HuH-7 (cell line): ENCODE measurements around the gene NECAP2.

ENCODE experiments used
- DNase-seq: peaks from one replicate; pipeline ENCODE4 v3.0.0; 2011; ENCODE audit warnings: low spot score

Gene NECAP2, protein sequence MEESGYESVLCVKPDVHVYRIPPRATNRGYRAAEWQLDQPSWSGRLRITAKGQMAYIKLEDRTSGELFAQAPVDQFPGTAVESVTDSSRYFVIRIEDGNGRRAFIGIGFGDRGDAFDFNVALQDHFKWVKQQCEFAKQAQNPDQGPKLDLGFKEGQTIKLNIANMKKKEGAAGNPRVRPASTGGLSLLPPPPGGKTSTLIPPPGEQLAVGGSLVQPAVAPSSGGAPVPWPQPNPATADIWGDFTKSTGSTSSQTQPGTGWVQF

DNA sequence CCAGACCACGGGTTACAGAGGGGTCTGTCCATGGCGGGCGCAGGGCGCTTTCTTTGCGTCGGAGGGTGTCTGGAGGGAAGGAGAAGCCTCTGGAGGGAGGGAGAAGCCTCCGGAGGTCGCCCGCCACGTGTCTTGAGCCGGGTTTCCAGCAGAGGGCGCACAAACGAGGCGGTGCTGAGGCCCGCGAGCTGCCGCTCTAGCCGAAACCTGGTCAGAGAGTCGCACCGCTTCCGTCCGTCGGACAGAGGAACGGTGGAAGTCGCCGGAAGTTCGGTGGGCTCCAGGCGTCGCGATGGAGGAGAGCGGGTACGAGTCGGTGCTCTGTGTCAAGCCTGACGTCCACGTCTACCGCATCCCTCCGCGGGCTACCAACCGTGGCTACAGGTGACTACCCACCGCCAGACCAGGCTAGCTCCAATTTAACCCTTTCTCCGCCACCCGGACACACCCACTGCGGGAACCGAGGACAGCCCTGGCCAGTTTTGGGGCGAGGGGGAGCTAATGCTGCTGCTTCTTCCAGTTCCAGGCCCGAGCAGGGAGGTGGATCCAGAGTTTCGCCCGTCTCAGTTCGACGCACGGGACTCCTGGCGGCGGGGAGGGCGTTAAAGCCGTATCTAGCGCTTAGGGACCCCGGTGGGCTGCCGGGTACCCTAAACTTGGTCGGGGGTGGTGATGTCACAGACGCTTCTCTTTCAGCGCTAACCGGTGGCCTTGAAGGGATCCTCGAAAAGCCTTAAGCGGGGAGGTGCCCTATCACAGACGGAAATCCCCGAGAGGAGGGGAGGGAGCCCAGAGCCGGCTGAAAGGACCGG lies at the start of gene NECAP2:
Gene NECAP2, plus strand, starts transcription at position 255 of the 812 bp plus-strand sequence. Its CDS starts 38 bp downstream, at position 293.
- DNase-seq = peak; percentile 83

DNA sequence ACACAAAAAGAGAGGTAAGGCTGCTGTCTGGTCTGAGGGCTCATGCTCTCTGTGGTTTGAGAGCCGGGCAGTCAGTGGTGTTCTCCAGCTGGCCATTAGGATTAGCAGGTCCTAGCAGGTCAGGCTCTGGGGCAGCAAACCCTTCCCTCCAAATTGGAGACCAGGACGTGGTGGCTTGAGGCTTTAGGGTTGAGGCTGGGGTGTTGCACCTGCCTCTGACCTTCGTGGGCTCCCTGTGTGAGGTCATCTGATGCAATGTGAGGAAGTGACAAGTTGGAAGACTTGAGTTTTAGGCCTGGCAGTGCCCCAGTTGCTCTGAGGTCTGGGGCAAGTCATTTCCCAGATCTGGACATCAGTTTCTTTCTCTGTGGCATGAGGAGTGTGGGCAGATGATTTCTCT lies 49.1 kb upstream of the NECAP2 start:
- no peak for DNase-seq

- no peak for DNase-seq
These were observed 47.6 kb upstream of the NECAP2 start for GRCh38 chr1:16392740-16393569.

- DNase-seq = no peak
These were observed 46.7 kb upstream of the NECAP2 start for GRCh38 chr1:16393570-16394521.

DNA sequence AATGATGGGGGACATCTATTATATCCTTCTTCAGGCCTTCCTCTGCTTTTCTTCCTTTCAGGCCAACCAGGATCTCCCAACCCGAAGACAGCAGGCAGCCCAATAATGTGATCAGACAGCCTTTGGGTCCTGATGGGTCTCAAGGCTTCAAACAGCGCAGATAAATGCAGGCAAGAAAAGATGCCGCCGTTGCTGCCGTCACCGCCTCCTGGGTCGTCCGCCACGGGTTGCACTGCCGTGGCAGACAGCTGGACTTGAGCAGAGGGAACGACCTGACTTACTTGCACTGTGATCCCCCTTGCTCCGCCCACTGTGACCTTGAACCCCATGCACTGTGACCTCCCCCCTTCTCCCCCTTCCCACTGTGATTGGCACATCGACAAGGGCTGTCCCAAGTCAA lies 45.5 kb upstream of the NECAP2 start:
- no peak for DNase-seq

DNA sequence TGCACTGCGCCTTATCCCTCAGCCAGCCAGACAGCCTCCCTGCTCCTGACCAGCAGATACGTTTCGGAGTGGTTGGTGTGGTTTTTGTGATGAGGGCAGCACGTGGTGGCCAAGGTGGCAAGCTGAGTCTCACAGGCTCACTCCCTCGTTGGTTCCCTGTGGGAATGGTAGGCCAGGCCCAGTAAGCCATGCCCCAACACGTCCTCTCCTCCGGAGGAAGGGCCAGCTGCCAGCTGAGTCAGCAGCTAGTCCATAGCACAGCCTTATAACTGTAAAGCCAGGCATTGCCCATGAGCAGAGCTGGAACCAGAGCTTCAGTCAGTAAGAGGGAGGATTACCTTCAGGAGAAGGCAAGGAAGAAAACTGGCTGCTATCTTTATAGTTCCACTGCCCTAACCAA lies 43.9 kb upstream of the NECAP2 start:
- DNase-seq = no peak

- DNase-seq = no peak
These were observed 43.4 kb upstream of the NECAP2 start for GRCh38 chr1:16397120-16397519.

DNA sequence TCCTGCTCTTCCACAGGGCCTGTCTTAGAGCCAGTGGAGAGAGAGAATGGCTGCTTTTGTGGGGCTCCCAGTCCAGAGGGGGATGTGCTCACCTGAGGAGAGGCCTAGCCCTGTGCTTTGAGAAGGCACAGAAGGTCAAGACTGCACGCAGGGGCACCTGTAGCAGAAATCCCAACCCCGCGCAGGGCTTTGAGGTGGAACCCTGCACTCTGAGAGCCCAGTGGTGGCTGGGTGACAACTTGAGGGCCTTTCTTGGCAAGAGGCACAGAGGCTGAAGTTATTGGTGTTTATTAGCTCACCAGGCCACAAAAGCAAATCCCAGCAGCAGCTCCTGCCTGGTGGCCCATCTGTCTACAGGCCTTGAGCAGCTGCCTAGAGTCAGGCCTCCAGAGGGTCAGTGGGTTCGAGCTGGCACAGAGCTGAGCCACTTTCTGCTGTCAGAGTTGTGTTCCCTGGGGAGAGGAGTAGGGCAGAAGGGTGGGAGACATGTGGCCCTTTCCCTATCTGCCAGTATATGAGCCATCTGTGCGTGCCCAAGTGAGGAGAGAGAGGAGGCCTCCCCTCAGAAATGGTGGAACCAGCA lies 42.1 kb upstream of the NECAP2 start:
- DNase-seq = no peak

DNA sequence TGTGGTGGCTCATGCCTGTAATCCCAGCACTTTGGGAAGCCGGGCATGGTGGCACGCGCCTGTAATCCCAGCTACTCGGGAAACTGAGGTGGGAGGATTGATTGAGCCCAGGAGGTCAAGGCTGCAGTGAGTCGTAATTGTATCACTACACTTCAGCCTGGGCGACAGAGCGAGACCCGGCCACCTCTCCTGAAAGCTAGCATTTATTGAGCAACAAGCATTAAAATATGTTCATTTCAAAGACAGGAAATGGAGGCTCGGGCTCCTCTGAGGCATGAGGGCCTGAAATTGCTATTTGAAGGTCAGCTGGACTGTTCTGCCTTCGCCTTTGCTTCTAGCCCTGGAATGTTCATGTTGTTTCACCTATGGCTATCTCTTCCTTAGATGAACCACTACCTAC lies 37.8 kb upstream of the NECAP2 start:
- no peak for DNase-seq

GRCh38 chr1:16405441-16405840 lies 35.1 kb upstream of the NECAP2 start:
- peak; percentile 52 for DNase-seq

DNA sequence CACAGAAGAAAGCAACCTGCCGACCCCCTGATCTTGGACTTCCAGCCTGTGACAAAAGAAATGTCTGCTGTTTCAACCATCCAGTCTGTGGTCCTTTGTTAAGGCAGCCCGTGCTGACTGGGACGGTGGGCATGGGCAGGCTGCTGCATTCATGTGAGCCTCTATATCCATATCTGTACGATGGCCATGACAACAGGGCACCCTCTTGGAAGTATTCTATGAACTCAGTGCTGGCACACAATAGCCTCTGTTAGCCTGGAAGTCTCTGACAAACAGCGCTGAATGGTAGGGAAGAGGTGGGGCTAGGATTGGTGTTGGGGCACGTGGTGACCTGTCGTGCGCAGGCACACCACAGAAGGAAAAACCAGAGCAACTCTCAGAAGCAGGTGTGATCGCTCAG lies 33.7 kb upstream of the NECAP2 start:
- DNase-seq = no peak

DNA sequence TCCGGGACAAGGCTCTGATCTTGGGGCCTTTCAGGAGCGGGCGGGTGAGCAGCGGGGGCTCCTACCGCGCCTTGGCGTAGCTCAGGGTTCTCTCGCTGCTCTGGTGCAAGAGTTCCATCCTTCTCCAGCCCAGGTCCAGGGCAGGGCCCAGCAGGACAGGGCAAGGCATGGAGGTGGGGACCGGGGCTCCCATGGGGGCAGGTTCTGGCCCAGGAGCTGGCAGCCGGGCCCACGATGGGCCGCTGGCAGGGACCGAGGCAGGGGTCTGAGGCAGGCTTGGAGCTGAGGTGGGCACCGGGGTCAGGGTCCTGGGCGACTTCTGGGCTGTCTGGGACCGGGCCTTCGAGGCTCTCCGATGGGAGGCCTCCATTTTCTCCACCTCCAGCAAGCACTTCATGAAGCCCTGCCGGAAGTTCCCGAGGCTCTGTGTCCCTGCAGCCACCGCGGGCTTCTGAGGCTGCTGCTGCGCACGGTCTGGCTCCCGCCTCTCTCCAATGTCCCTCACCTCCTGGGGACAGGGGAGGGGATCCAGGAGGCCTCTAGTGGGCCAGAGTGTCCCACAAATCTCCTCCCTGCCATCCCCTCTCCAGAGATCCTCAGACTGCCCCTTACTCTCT lies 30.9 kb upstream of the NECAP2 start:
- DNase-seq = no peak

DNA sequence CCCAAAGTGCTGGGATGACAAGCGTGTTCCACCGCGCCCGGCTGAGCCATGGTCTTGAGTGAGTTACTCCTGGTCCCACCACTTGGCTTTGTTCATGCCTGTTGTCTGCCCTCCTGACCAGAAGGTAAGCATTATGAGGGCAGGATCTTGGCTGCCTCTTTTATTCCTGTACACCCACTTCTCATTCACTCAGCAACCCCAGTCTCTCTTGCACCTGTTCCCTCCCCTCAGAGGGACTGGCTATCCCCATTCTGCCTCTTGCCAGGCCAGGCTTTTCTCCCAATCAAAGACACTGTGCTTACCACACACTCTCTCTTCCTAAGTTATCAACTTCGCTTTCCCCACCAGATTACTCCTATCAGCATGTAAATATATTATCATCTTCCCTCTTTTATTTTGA lies 29.7 kb upstream of the NECAP2 start:
- DNase-seq = no peak

DNA sequence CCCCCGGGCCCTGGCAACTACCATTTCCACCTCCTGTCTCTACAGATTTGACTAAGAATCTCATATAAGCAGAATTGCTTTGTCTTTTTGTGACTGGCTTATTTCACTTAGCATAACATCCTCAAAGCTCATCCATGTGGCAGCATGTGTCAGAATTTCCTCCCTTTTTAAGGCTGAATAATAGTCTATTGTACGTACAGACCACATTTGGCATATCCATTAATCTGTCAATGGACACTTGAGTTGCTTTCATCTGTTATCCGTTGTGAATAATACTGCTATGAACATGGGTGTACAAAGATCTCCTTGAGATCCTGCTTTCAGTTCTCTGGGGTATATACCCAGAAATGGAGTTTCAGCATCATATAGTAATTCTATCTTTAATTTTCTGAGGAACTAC lies 27.3 kb upstream of the NECAP2 start:
- DNase-seq = no peak

GRCh38 chr1:16418823-16419425 lies 21.6 kb upstream of the NECAP2 start:
- DNase-seq = no peak

GRCh38 chr1:16420424-16421118 lies 20.0 kb upstream of the NECAP2 start:
- no peak for DNase-seq

DNA sequence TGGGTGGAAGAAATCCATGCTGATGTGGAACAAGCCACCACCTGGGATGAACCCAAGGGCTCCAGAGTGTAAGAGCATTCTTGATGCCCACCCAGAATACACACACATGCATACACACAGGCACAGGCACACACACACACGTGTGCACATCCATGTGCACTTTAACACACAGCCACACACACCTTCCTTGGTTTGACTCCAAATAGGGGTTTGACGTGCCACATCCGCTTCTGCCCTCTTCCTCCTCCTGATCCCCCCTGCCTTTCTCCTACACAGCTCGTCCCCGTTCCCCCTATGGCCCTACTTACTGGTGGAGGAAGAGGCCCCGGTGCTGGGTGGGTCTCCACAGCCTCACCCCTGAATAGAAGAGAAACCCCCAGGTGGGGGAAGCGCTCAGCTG lies 19.3 kb upstream of the NECAP2 start:
- no peak for DNase-seq

DNA sequence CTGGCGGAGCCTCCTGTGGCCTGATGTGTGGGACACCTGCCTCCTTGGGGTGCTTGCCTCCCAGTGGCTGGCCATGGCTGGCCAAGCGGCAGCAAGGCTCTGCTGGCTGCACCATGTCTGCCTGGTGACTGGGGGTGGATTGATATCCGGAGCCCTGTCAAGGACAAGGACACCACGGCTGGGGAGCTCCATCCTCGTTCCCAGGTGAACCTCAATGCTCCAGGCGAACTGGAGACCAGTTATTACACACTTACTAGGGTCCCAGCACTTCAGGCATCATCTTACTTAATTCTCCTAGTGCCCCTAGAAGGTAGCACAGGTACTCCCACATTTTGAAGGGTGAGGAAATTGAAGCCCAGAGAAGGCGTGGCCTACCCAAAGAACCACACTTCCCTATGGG lies 18.5 kb upstream of the NECAP2 start:
- no peak for DNase-seq

DNA sequence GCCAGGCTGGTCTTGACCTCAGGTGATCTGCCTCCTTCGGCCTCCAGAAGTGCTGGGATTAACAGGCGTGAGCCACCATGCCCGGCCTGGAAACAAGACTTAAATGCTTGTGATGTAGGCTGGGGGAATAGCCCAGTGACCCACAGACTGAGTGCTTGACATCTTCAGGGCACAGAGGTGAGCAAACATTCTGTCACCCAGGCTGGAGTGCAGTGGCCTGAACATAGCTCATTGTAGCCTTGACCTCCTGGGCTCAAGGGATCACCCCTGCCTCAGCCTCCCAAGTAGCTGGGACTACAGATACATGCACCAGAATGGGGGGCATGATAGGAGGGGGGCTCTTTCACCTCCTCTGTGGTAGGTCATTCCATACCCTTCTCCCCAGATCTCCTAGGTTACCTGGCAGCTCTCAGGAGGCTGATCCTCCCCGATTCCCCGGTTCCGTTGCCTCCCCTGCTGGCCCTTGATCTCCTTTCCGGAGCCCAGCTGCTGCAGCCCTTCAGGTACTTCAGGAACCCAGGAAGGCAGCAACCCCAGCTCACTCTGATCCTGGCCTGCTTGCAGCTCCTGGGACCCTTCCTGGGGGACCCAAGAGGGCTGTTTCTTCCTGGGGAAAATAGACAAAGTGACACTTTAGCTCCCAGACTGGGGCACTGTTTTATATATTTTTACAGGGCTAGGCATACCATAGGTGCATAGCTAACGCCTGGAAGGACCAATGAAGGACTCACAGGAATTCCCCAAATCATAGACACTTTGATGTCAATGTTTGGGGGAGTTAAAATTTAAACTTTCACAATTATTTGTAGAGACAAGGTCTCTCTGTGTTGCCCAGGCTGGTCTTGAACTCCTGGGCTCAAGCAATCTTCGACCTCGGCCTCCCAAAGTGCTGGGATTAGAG lies 15.1 kb upstream of the NECAP2 start:
- DNase-seq = no peak
